Esophagus muscularis mucosa (tissue), 3 donors: Measurements from ENCODE around the gene GID4.

ENCODE experiments used
- EP300 ChIP-seq: sonication (generic); formaldehyde crosslinking; IDR thresholded peaks from one replicate; pipeline ENCODE4 v1.6.1; 2017; ENCODE audit warnings: antibody characterized with exemption
- TF ChIP-seq, protein P1 (sequence below), 3 experiments: fragments of 200-600 bp in 2 of 3; fragments of 450-650 bp in 1 of 3; sonication (generic) in 2 of 3; IDR thresholded peaks; one replicate each; pipeline ENCODE4 v1.5.1; 2017 to 2019; ENCODE audit warnings: antibody characterized with exemption in 3 of 3, mild to moderate bottlenecking in 2 of 3, moderate library complexity in 1 of 3

DNA sequence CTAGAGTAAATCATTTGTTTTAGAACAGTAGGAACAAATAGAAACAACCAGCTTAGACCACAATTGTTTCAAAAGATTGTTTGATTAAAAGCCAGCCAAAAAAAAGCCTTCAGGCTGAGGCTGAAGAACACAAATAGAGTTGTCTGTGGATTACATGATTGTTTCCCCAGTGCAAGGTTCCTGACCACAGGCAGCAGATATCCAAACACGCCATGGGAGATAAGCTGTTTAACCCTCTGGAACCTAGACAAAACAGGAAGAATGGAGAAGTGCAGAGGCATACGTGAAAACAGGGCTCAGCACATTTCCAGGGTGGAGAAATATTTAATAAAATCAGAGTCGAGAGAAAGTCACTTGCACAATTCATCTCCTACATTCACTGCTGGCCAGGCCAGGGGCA lies 21.2 kb upstream of the GID4 start:
- TF ChIP-seq, protein P1, sequence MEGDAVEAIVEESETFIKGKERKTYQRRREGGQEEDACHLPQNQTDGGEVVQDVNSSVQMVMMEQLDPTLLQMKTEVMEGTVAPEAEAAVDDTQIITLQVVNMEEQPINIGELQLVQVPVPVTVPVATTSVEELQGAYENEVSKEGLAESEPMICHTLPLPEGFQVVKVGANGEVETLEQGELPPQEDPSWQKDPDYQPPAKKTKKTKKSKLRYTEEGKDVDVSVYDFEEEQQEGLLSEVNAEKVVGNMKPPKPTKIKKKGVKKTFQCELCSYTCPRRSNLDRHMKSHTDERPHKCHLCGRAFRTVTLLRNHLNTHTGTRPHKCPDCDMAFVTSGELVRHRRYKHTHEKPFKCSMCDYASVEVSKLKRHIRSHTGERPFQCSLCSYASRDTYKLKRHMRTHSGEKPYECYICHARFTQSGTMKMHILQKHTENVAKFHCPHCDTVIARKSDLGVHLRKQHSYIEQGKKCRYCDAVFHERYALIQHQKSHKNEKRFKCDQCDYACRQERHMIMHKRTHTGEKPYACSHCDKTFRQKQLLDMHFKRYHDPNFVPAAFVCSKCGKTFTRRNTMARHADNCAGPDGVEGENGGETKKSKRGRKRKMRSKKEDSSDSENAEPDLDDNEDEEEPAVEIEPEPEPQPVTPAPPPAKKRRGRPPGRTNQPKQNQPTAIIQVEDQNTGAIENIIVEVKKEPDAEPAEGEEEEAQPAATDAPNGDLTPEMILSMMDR (IDR thresholded peaks at IDR 0.05) = no peak
- TF ChIP-seq EP300 = no peak
